Endothelial cell of umbilical vein (primary cell): ENCODE data around the gene VPS54.
"Not testable (repeated sequence)": the region's sequence is repeated elsewhere in the genome, so short reads cannot be mapped to it uniquely, and the experiment has no call there.

ENCODE experiments used
- CTCF ChIP-seq, 2 donors: IDR thresholded peaks; 1 replicate in 1 of 2; 2 replicates in 1 of 2; pipeline ENCODE4 v1.5.1; 2011; ENCODE audit warnings: low read length in 2 of 2, mild to moderate bottlenecking in 2 of 2, moderate library complexity in 2 of 2, control low read depth in 1 of 2, inconsistent platforms in 1 of 2, low read depth in 1 of 2; ENCODE audit not compliant: insufficient read depth in 1 of 2; ENCODE audit errors: extremely low read depth in 1 of 2
- POLR2A ChIP-seq: IDR thresholded peaks from 2 replicates; pipeline ENCODE4 v1.6.1; 2012; ENCODE audit warnings: low read depth, mild to moderate bottlenecking, control low read depth, low read length

- not testable (repeated sequence) for TF ChIP-seq CTCF (IDR thresholded peaks at IDR 0.05; ENCODE audit: extremely low read depth in 1 of 2, insufficient read depth in 1 of 2, low read depth in 1 of 2, low read length in 2 of 2); POLR2A
Measured at GRCh38 chr2:63847571-63847970, 171.7 kb downstream of the VPS54 start.
